K562 (cell line): ENCODE results near the gene SUMO3. TPM values are rescaled to one million over a fixed set of nuclear protein-coding genes. Genes with fewer than 3 reads are reported as not detected.
A peak's percentile ranks its signal among the peaks of the same experiment; 100 is the strongest.

ENCODE experiments used
- DPF2 ChIP-seq: fragments of 450-650 bp; IDR thresholded peaks from 2 replicates; pipeline ENCODE4 v1.6.1; 2016
- FOXK2 ChIP-seq, 2 experiments: fragments of 450-650 bp; IDR thresholded peaks in 1 of 2; conservative IDR thresholded peaks in 1 of 2; 2 replicates each; pipeline ENCODE4 v1.6.1; 2016; ENCODE audit warnings: low read depth in 2 of 2, mild to moderate bottlenecking in 1 of 2
- GABPB1 ChIP-seq: sonication (generic); formaldehyde crosslinking; IDR thresholded peaks from 2 replicates; pipeline ENCODE4 v1.8.0; 2022; ENCODE audit warnings: mild to moderate bottlenecking, missing genetic modification reagents
- GATA2 ChIP-seq: sonication (generic); formaldehyde crosslinking; IDR thresholded peaks from 2 replicates; pipeline ENCODE4 v1.4.0; 2020; ENCODE audit warnings: mild to moderate bottlenecking, missing genetic modification reagents
- LARP7 ChIP-seq: fragments of 450-650 bp; IDR thresholded peaks from 2 replicates; pipeline ENCODE4 v1.6.1; 2016
- LEF1 ChIP-seq: fragments of 450-650 bp; IDR thresholded peaks from 2 replicates; pipeline ENCODE4 v1.6.1; 2016; ENCODE audit warnings: mild to moderate bottlenecking
- NR2C1 ChIP-seq, 2 experiments: fragments of 450-650 bp; IDR thresholded peaks; 2 replicates each; pipeline ENCODE4 v1.6.1; 2017; ENCODE audit warnings: mild to moderate bottlenecking in 2 of 2, antibody characterized with exemption in 1 of 2, inconsistent platforms in 1 of 2, missing compliant biosample characterization in 1 of 2, missing genetic modification characterization in 1 of 2
- PTTG1 ChIP-seq: fragments of 450-650 bp; IDR thresholded peaks from 2 replicates; pipeline ENCODE4 v1.6.1; 2016; ENCODE audit warnings: low read depth, mild to moderate bottlenecking, missing genetic modification characterization, missing compliant biosample characterization
- RAD21 ChIP-seq, 2 experiments: fragments of 250-450 bp in 1 of 2; fragments of 450-650 bp in 1 of 2; sonication (Bioruptor Pico) in 1 of 2; formaldehyde crosslinking in 1 of 2; IDR thresholded peaks in 1 of 2; conservative IDR thresholded peaks in 1 of 2; 2 replicates each; pipeline versions ENCODE4 v1.4.0 to v1.8.0; 2020 to 2022; ENCODE audit warnings: mild to moderate bottlenecking in 2 of 2, moderate library complexity in 1 of 2
- SMARCA5 ChIP-seq: fragments of 450-650 bp; IDR thresholded peaks from 2 replicates; pipeline ENCODE4 v1.6.1; 2016
- SREBF2 ChIP-seq: sonication (generic); formaldehyde crosslinking; IDR thresholded peaks from 2 replicates; pipeline ENCODE4 v1.4.0; 2020; ENCODE audit warnings: mild to moderate bottlenecking, missing genetic modification reagents
- ZFX ChIP-seq: sonication (generic); formaldehyde crosslinking; IDR thresholded peaks from 2 replicates; pipeline ENCODE4 v1.8.0; 2022; ENCODE audit warnings: mild to moderate bottlenecking, missing genetic modification reagents, moderate library complexity
- polyA plus RNA-seq, 8 experiments: library from polyadenylated mRNA; depleted of rRNA in 4 of 8; stranded (reverse) in 5 of 8; unstranded in 3 of 8; fragments of >200 nt; fragmentation: Nextera tagmentation in 2 of 8; fragmentation: Illumina TruSeq in 1 of 8; extraction: Ambion mirVana in 2 of 8; extraction: Trizol in 1 of 8; gene quantifications; 2 replicates each; pipeline versions ENCODE4 v1.2.1 to v1.2.3, GENCODE V29; 2011 to 2014; ENCODE audit warnings: inconsistent platforms in 1 of 8, missing spikeins in 1 of 8
- total RNA-seq, 7 experiments: library from RNA; depleted of rRNA in 6 of 7; stranded (reverse); fragments of >200 nt in 6 of 7; fragmentation: Illumina TruSeq in 2 of 7; extraction: Trizol in 2 of 7; gene quantifications; 2 replicates each; pipeline versions ENCODE4 v1.2.1 to v1.2.3, GENCODE V29; 2011 to 2021; ENCODE audit warnings: low replicate concordance in 1 of 7
- TF ChIP-seq, protein P1 (sequence below), 2 experiments: IDR thresholded peaks in 1 of 2; conservative IDR thresholded peaks in 1 of 2; 2 replicates each; pipeline ENCODE4 v1.6.1; 2016; ENCODE audit warnings: low read depth in 2 of 2, mild to moderate bottlenecking in 1 of 2, missing compliant biosample characterization in 1 of 2, missing genetic modification characterization in 1 of 2, moderate library complexity in 1 of 2
- TF ChIP-seq, protein P2 (sequence below): fragments of 450-650 bp; IDR thresholded peaks from 2 replicates; pipeline ENCODE4 v1.6.1; 2017; ENCODE audit warnings: mild to moderate bottlenecking, moderate library complexity

The SUMO3 gene
- total and polyA plus RNA-seq, 9 of the 15 experiments (the other 6 are each of a cell fraction or from before 2014, with no cell fraction given) = 13.9 to 143 (median 113) TPM

- TF ChIP-seq, protein P1, sequence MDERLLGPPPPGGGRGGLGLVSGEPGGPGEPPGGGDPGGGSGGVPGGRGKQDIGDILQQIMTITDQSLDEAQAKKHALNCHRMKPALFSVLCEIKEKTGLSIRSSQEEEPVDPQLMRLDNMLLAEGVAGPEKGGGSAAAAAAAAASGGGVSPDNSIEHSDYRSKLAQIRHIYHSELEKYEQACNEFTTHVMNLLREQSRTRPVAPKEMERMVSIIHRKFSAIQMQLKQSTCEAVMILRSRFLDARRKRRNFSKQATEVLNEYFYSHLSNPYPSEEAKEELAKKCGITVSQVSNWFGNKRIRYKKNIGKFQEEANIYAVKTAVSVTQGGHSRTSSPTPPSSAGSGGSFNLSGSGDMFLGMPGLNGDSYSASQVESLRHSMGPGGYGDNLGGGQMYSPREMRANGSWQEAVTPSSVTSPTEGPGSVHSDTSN (CRISPR knock-in tag; IDR thresholded peaks at IDR 0.05; ENCODE audit: low read depth) = no peak
- TF ChIP-seq, protein P1 (tag; conservative IDR thresholded peaks at IDR 0.05; ENCODE audit: low read depth) = 0 out of 2 replicates have a peak, but pooled peaks have one; percentile 18
- no peak for TF ChIP-seq NR2C1 (IDR thresholded peaks at IDR 0.05)
- peak; percentile 18 for TF ChIP-seq NR2C1 (tag; IDR thresholded peaks at IDR 0.05)
- peak; percentile 47 to 63; a peak in 3 of 4 replicates for TF ChIP-seq RAD21 (CRISPR knock-in tag; conservative IDR thresholded peaks at IDR 0.05 in 1 of 2, IDR thresholded peaks at IDR 0.05 in 1 of 2)
- TF ChIP-seq LEF1 = 0 out of 2 replicates have a peak, but pooled peaks have one; percentile 23
- TF ChIP-seq FOXK2 (conservative IDR thresholded peaks at IDR 0.05 in 1 of 2, IDR thresholded peaks at IDR 0.05 in 1 of 2; ENCODE audit: low read depth in 2 of 2) = 0 out of 4 replicates have a peak, but pooled peaks of 1 of the 2 experiments have one; percentile 2
- TF ChIP-seq ZFX = peak; percentile 14; the same call in 1 of the 2 replicates
- TF ChIP-seq, protein P2, sequence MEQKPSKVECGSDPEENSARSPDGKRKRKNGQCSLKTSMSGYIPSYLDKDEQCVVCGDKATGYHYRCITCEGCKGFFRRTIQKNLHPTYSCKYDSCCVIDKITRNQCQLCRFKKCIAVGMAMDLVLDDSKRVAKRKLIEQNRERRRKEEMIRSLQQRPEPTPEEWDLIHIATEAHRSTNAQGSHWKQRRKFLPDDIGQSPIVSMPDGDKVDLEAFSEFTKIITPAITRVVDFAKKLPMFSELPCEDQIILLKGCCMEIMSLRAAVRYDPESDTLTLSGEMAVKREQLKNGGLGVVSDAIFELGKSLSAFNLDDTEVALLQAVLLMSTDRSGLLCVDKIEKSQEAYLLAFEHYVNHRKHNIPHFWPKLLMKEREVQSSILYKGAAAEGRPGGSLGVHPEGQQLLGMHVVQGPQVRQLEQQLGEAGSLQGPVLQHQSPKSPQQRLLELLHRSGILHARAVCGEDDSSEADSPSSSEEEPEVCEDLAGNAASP = no peak
- TF ChIP-seq LARP7 = no peak
- TF ChIP-seq PTTG1 = no peak
- 0 out of 2 replicates have a peak, but pooled peaks have one; percentile 15 for TF ChIP-seq DPF2
- no peak for TF ChIP-seq SREBF2 (CRISPR knock-in tag)
- TF ChIP-seq GABPB1 (CRISPR knock-in tag) = no peak
- TF ChIP-seq SMARCA5 = no peak
- TF ChIP-seq GATA2 (CRISPR knock-in tag) = peak; percentile 14; the same call in 1 of the 2 replicates
These were observed 16.8 kb downstream of the SUMO3 start (continued) for GRCh38 chr21:44800971-44801467.
